ENCODE results near the gene APOBEC3A. TPM values are rescaled to one million over a fixed set of nuclear protein-coding genes. Genes with fewer than 3 reads are reported as not detected.
"Not testable (repeated sequence)": the region's sequence is repeated elsewhere in the genome, so short reads cannot be mapped to it uniquely, and the experiment has no call there.

The APOBEC3A gene
- total RNA-seq, 2 experiments from 2014 or later, result not detected

DNA sequence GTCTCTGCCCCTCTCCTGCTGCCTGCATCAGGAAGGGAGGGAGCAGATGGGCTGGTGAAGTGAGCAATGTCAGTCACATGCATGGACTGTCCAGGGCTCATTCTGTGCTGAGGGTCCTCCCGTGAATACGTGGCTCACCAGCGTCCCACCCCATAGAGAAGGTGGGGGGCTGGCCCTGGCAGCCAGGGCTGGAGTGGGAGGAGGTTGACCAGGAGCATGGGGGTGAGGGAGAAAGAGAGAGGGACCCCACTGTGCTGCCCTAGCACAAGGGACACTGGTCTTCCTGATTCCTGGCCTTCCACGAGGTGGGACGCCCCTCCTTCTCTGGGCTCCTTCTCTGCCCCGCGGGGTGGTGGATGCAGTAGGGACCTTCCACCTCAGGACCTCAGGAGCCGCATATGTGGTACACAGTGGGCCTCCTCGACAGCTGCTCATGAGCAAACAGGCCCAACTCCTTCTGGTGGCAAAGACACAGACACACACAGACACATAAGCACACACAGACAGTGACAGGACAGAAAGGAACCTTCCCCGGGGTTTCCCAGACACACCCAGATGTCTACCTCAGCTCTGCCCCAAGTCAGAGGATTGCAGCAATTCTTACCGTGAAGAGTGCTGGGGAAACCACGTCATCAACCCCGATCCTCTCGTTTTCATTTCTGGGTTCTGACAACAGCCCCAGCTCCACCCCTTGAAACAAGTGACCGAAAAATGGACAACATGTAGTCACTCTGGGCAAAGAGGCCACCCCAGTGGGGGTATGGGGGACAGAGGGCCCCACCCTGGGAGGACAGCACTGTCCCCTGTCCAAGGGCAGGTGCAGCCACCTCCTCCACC is 3.6 kb upstream of the APOBEC3A start:
- POLR2A ChIA-PET, result interaction anchor here (0.6 to 1.5 kb wide), 4 partner anchors 80 to 1711 kb away, joined by 3 read pairs; partner anchors contain the start of gene CBX6
- Mint-ChIP-seq H3K27me3 (ENCODE audit: low read depth) (peaks cover 2% of the 10 kb centered on the region), H3K36me3 (ENCODE audit: low read depth) (no peaks in the 10 kb centered on the region), H3K9me3 (ENCODE audit: insufficient read depth) (no peaks in the 10 kb centered on the region), H3K4me1 (ENCODE audit: low read depth) (peaks cover 37% of the 10 kb centered on the region), H3K27ac (peak overlapping the region; percentile 85), H3K4me3 (peak overlapping the region; percentile 22)
- peak; percentile 85 for ATAC-seq
- peak; percentile 70 for DNase-seq
- CTCF ChIA-PET, result interaction anchor here (1.0 to 6.2 kb wide), 5 partner anchors 11 to 164 kb away, joined by 3 to 28 read pairs (median 6); no protein-coding TSS in a partner anchor

DNA sequence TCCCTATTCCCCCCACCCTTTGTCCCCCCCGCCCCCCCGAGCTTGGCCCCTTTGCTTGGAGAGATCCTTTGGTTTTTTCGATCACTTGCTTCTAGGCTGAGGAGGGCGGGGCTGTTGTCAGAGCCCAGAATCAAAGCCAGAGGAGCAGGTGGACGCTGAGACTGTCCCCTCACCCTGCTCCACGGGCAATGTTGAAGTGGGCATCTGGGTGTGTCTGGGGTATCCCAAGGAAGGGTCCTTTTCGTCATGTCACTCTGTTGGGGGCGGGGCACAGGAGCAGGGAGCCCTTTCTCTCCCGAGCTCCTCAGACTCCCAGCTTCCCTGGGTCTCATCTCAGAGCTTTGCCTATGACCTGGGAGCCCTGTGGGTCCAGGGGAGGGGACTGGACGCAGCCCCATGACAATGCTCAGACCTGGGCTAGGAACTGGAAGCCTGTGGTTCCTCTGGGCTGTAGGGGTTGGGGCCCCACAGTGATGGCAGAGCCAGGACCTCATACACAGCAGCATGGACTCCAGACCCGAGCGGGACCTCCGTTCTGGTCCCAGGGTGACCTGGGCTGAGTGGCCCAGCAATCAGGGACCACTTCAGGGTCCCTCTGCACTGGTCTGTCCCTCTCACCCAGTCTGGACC is 2.9 kb upstream of the APOBEC3A start:
- H3K36me3 Mint-ChIP-seq (ENCODE audit: low read depth), result no peaks in the 10 kb centered on the region
- H3K9me3 Mint-ChIP-seq (ENCODE audit: insufficient read depth), result no peaks in the 10 kb centered on the region
- peaks cover 3% of the 10 kb centered on the region for H3K27me3 Mint-ChIP-seq (ENCODE audit: low read depth)
- DNase-seq (no peak), ATAC-seq (no peak)
- ChIA-PET POLR2A (interaction anchor here (0.6 to 1.5 kb wide), 3 partner anchors 81 to 1710 kb away, joined by 3 read pairs; partner anchors contain the start of gene CBX6), CTCF (interaction anchor here (1.0 to 6.2 kb wide), 4 partner anchors 19 to 164 kb away, joined by 3 to 28 read pairs (median 8); no protein-coding TSS in a partner anchor)
- H3K4me3 Mint-ChIP-seq, result no peak overlapping the region
- peak overlapping the region; percentile 85 for H3K27ac Mint-ChIP-seq
- H3K4me1 Mint-ChIP-seq (ENCODE audit: low read depth), result peaks cover 44% of the 10 kb centered on the region

DNA sequence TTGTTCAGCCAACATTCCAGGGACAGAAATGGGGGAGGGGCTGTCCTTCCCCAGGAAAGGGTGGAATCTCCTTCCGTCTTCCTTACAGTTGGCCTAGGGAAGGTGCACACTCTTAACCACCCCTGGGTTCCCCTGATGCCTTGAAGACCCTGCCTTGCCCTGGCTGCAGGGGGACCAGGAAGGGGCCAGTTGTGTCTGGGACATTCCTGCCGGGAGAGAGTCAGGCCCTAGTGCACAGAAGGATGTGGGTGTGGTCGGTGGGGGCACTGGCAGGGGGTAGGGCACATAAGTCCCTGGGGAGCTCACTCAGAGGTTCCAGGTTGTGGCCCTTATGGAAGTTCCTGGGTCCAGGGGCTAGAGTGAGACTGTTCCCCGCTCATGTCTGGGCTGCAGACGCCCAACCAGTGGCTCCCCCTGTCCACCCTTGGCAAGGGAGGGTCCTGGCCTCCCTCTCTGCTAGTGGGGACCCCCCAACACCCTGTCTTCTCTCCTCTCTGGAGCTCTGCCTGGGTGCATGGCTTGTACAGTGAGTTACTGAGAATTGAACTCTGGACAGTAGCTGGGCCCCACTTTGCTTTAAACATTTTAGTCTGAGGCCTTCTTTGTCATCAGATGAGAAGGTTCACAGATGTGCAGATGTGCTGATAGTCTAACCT is 2.0 kb upstream of the APOBEC3A start:
- Mint-ChIP-seq H3K4me1 (ENCODE audit: low read depth) (peaks cover 48% of the 10 kb centered on the region), H3K9me3 (ENCODE audit: insufficient read depth) (no peaks in the 10 kb centered on the region), H3K4me3 (no peak overlapping the region), H3K27me3 (ENCODE audit: low read depth) (peaks cover 3% of the 10 kb centered on the region), H3K27ac (peak overlapping the region; percentile 85), H3K36me3 (ENCODE audit: low read depth) (no peaks in the 10 kb centered on the region)
- ChIA-PET CTCF (interaction anchor here (6.2 kb wide), 1 partner anchor 85 kb away, joined by 28 read pairs; no protein-coding TSS in a partner anchor), POLR2A (no interaction called here)
- no peak for DNase-seq
- ATAC-seq, result no peak

GRCh38 chr22:38955926-38956325 is 1.5 kb upstream of the APOBEC3A start:
- ATAC-seq, result no peak
- Mint-ChIP-seq H3K27me3 (ENCODE audit: low read depth) (peaks cover 3% of the 10 kb centered on the region), H3K4me1 (ENCODE audit: low read depth) (peaks cover 48% of the 10 kb centered on the region), H3K4me3 (no peak overlapping the region), H3K27ac (peak overlapping the region; percentile 35), H3K36me3 (ENCODE audit: low read depth) (no peaks in the 10 kb centered on the region), H3K9me3 (ENCODE audit: insufficient read depth) (no peaks in the 10 kb centered on the region)
- ChIA-PET CTCF (interaction anchor here (6.2 kb wide), 1 partner anchor 86 kb away, joined by 28 read pairs; no protein-coding TSS in a partner anchor), POLR2A (no interaction called here)
- DNase-seq, result no peak

DNA sequence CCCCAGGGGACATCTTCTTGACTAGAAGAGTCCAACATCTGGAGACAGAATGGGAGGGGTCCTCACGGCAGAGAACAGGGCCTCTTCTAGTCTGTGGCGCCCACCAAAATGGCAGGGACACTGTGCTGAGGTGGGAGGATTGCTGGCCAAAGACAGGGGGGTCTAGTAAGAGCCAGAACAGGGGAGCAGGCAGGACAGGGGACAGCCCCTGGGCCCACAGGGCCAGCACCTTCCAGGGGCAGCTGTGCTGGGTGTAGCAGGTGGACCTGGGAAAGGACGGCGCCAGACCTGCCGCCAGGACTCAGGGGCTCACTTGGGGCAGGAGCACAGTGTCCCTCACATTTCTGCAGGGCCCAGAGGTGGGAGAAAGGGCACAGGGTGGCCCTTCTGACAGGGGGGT is 858 bp upstream of the APOBEC3A start:
- Mint-ChIP-seq H3K4me3 (no peak overlapping the region), H3K27me3 (ENCODE audit: low read depth) (peaks cover 3% of the 10 kb centered on the region), H3K36me3 (ENCODE audit: low read depth) (no peaks in the 10 kb centered on the region), H3K4me1 (ENCODE audit: low read depth) (peaks cover 48% of the 10 kb centered on the region), H3K9me3 (ENCODE audit: insufficient read depth) (no peaks in the 10 kb centered on the region), H3K27ac (no peak overlapping the region)
- CTCF ChIA-PET, result interaction anchor here (1.0 to 6.2 kb wide), 2 partner anchors 47 to 87 kb away, joined by 4 to 28 read pairs; no protein-coding TSS in a partner anchor
- DNase-seq, result no peak
- POLR2A ChIA-PET, result interaction anchor here (0.6 kb wide), 1 partner anchor 433 kb away, joined by 3 read pairs; no protein-coding TSS in a partner anchor
- no peak for ATAC-seq

DNA sequence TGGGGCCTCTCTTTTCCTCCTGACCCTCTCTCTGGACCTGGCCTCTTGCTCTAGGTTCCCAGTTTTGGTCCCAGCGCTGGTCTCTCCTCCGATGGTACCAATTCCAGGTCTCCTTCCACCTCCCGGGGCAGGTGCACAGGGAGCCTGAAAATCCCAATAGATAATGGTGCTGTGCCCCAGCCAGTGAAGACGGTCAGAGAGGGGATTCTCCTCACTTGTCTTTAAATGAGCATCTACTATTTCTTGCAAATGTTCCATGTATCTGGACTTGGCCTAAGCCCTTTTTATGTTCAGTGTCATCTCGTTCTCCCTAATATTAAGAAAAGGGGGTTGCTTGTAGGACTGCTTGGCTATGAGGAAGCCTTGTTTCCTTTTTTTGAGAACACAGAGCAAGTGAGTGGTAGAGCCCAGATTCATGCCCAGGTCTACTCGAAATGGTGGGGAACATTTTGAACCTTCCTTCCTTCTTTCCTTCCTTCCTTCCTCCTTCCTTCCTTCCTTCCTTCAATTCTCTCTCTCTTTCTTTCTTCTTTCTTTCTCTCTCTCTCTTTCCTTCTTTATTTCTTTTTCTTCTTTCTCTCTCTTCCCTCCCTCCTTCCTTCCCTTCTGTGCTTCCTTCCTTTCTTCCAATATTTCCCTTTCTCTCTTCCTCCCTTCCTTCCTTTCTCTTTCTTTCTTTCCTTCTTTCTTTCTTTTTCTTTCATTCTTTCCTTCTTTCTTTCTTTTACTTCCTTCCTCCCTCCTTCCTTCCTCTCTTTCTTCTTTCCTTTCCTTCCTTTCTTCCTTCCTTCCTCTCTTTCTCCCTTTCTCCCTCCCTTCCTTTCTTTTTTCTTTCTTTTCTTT is 620 bp downstream of the APOBEC3A start:
- H3K27ac Mint-ChIP-seq, result no peak overlapping the region
- ChIA-PET POLR2A (no interaction called here), CTCF (no interaction called here)
- ATAC-seq (no peak), DNase-seq (no peak)
- no peaks in the 10 kb centered on the region for H3K9me3 Mint-ChIP-seq (ENCODE audit: insufficient read depth)
- H3K27me3 Mint-ChIP-seq (ENCODE audit: low read depth), result peaks cover 3% of the 10 kb centered on the region
- peaks cover 39% of the 10 kb centered on the region for H3K4me1 Mint-ChIP-seq (ENCODE audit: low read depth)
- no peaks in the 10 kb centered on the region for H3K36me3 Mint-ChIP-seq (ENCODE audit: low read depth)
- no peak overlapping the region for H3K4me3 Mint-ChIP-seq

DNA sequence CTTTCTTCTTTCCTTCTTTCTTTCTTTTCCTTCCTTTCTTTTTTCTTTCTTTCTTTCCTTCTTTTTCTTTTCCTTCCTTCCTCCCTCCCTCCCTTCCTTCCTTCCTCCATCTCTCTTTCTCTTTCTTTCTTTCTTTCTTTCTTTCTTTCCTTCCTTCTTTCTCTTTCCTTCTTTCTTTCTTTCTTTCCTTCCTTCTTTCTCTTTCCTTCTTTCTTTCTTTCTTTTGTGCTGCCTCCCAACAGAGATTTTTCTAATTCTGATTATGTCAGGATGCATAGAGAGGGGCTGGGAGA is 1.2 kb downstream of the APOBEC3A start:
- peaks cover 36% of the 10 kb centered on the region for H3K4me1 Mint-ChIP-seq (ENCODE audit: low read depth)
- H3K27me3 Mint-ChIP-seq (ENCODE audit: low read depth); CTCF ChIA-PET; H3K4me3 Mint-ChIP-seq; ATAC-seq; DNase-seq; H3K36me3 Mint-ChIP-seq (ENCODE audit: low read depth); H3K27ac Mint-ChIP-seq; H3K9me3 Mint-ChIP-seq (ENCODE audit: insufficient read depth); POLR2A ChIA-PET: not testable (repeated sequence)

DNA sequence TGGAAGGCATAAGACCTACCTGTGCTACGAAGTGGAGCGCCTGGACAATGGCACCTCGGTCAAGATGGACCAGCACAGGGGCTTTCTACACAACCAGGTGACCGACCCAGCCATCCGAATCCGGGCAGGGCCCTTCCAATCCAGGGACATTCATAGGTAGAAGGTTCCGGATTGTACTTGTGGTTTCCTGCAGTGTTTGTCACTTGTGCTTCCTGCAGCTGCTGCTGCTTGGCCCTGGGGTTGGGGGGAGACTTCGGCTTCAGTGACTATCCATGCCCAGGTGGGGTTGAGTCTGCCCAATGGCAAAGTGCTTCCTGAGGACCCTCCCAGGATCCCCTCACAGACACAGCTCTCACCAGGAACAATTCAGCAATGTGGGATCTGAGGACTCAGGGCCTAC is 2.2 kb downstream of the APOBEC3A start:
- Mint-ChIP-seq H3K4me3 (no peak overlapping the region), H3K36me3 (ENCODE audit: low read depth) (no peaks in the 10 kb centered on the region), H3K27me3 (ENCODE audit: low read depth) (peaks cover 5% of the 10 kb centered on the region), H3K9me3 (ENCODE audit: insufficient read depth) (no peaks in the 10 kb centered on the region), H3K4me1 (ENCODE audit: low read depth) (peaks cover 26% of the 10 kb centered on the region), H3K27ac (no peak overlapping the region)
- ATAC-seq (no peak), DNase-seq (no peak)
- POLR2A ChIA-PET, result no interaction called here
- CTCF ChIA-PET, result no interaction called here

DNA sequence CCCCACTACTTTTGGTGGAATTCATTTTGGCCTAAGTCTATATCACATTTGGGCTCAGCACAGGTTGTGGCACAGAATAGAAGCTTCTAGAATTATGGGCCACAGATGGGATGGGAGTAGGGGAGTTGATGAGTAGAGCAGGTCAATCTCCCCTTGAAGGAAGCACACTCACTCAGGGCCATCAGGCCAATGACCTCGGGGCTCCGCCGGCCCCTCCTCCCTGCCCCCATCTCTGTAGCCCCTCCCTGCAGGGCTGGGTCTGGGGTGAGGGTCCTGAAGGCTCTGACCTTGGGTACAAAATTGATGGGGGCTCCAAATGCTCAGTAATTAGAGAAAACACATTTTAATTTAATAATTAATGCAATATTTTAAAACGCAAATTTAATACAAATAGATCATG is 3.3 kb downstream of the APOBEC3A start:
- H3K27me3 Mint-ChIP-seq (ENCODE audit: low read depth); POLR2A ChIA-PET; DNase-seq; H3K4me3 Mint-ChIP-seq; H3K36me3 Mint-ChIP-seq (ENCODE audit: low read depth); ATAC-seq; CTCF ChIA-PET; H3K9me3 Mint-ChIP-seq (ENCODE audit: insufficient read depth); H3K27ac Mint-ChIP-seq: not testable (repeated sequence)
- H3K4me1 Mint-ChIP-seq (ENCODE audit: low read depth), result peaks cover 16% of the 10 kb centered on the region

DNA sequence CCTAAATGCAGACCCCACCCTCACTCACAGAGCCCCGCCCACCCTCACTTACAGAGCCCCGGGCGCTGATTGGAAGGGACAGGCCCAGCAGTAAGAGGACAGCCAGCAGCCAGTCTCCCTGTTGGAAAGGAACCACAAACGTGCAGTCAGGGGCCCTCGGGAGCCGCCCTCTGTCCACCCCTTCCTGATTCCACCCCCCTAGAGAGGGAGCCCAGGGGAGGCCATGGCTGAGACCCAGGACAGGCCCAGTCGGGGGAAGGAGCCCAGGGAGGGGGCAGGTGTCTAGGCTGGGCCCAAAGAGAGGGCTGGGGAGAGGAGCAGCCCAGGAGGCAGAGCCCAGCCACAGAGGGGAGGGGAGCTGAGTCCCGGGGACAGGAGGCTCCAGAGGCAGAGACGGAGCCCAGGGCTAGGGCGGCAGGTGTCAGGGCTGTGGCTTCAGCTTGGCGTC is 5.9 kb downstream of the APOBEC3A start:
- DNase-seq; CTCF ChIA-PET; POLR2A ChIA-PET; H3K27me3 Mint-ChIP-seq (ENCODE audit: low read depth); H3K27ac Mint-ChIP-seq; H3K36me3 Mint-ChIP-seq (ENCODE audit: low read depth); H3K4me3 Mint-ChIP-seq; H3K9me3 Mint-ChIP-seq (ENCODE audit: insufficient read depth); ATAC-seq: not testable (repeated sequence)
- H3K4me1 Mint-ChIP-seq (ENCODE audit: low read depth), result peaks cover 18% of the 10 kb centered on the region

- ATAC-seq (no peak), DNase-seq (no peak)
- no peak overlapping the region for H3K4me3 Mint-ChIP-seq
- peaks cover 17% of the 10 kb centered on the region for H3K4me1 Mint-ChIP-seq (ENCODE audit: low read depth)
- ChIA-PET POLR2A (no interaction called here), CTCF (interaction anchor here (0.8 to 1.1 kb wide), 2 partner anchors 10 to 94 kb away, joined by 3 to 4 read pairs; no protein-coding TSS in a partner anchor)
- H3K27ac Mint-ChIP-seq, result no peak overlapping the region
- no peaks in the 10 kb centered on the region for H3K36me3 Mint-ChIP-seq (ENCODE audit: low read depth)
- no peaks in the 10 kb centered on the region for H3K9me3 Mint-ChIP-seq (ENCODE audit: insufficient read depth)
- H3K27me3 Mint-ChIP-seq (ENCODE audit: low read depth), result peaks cover 4% of the 10 kb centered on the region
Measured at GRCh38 chr22:38963872-38964271, 6.5 kb downstream of the APOBEC3A start.
